HG03460 (cell line): Measurements from ENCODE around the gene OR2C3.
"Not testable (repeated sequence)": the region's sequence is repeated elsewhere in the genome, so short reads cannot be mapped to it uniquely, and the experiment has no call there.

Source experiments
- ATAC-seq: cut with Tn5 transposase; IDR thresholded peaks from one replicate; pipeline ENCODE4 v1.9.1; 2021; ENCODE audit not compliant: unreplicated experiment

The OR2C3 gene

DNA sequence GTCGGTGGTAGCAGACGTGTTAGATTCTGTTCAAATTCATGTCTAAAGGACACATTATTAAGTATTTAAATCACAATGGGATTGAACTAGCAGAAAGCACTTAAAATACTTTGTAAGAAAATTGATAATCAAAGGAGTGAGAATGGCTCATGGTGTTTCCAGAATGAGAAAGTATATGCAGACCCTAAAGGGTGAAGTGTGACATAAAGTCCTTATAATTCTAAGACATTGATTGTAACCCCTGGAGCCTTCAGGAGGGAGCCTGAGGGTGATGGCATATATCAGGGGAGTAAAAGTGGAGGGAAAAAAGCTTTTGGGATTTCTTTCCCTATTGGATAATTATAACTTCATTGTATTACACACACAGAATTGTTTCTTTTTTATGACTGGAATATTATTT, at the start of gene OR2C3:
OR2C3 (minus strand) TSS at position 101 of the 400 bp plus-strand sequence. CDS start 3,929 bp downstream, outside the sequence.
- ATAC-seq = no peak

DNA sequence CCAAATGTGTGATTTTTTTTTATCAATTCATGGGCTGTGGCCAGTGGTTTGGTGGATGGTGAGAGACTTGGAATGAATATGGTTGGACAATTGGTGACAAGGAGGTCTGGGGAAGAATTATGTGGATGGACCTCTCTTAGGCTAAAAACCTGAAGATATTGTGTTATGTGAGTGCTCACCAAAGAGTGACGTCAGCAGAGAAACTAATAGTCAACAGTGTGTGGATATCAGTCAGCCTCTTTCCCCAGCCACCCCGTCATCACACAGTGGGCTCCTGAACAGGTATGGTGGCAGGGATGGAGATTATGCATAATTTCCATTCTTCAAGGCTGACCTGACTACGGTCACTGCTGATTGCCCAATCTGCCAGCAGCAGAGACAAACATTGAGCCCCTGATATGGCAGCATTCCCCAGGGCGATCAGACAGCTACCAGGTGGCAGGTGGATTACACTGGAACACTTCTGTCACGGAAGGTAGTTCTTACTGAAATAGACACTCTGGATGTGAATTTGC, 42.8 kb upstream of the OR2C3 start:
- ATAC-seq = no peak

- ATAC-seq = no peak
These were observed 40.3 kb upstream of the OR2C3 start for GRCh38 chr1:247576514-247576913.

- ATAC-seq = no peak
These were observed 38.4 kb upstream of the OR2C3 start for GRCh38 chr1:247574664-247575063.

DNA sequence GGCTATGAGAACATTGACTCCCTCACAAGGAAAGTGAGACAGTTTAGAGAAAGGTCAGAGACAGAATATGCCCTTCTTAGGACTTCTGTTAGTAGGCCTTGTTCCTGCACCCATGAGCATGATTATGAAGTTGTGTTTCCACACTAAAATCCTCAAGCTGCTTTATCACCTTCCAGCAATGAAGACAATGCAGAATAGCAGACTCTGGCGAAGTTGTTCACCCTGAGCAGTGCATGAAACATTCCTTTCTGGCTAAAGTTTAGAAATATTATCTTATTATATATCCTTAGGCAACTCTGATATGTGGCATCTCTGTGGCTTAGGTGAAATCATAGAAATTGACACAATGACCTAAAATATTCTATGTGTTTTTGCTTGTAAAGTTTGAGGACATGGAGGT, 38.0 kb upstream of the OR2C3 start:
- ATAC-seq = no peak

DNA sequence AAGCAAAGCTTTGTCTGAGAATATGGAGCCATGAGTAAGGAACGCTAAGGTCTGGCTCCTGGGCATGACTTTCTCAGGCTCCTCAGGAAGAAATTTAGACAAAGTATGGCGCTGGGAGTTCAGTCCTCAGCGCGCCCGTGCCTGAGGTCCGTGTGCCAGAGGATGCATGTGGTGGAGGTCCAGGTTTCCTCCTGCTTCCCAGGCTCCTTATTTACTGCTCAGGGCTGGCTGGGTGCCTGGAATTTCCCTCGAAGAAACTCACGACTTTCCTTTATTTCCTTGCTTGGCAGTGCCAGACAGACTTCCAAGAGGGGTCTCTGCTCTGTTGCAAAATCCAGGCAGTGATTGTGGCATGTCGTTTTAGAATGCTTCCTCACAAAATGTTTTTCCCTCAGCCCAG, 26.0 kb upstream of the OR2C3 start:
- ATAC-seq = no peak

DNA sequence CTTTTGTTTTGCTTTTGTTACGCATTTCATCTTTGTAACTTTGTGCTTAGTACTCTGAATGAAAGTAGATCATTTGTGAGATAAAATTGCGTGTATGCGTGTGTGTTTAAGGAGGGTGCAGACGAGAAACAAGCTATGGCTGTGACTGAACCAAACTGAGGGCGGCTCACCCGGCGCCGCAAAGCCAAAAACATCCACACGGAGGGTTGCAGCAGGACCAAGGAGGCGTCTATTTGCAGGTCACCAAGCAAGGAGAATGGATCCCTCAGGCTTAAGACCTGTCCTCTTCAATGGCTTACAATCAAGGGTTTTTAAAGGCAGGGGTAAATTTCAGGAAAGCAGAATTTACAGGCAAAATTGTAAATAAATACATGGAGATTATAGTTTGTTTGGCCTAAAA, 25.5 kb upstream of the OR2C3 start:
- no peak for ATAC-seq

GRCh38 chr1:247557926-247558674, 21.9 kb upstream of the OR2C3 start:
- ATAC-seq = no peak

- no peak for ATAC-seq
These were observed 16.0 kb upstream of the OR2C3 start for GRCh38 chr1:247552231-247552630.

GRCh38 chr1:247551721-247552120, 15.5 kb upstream of the OR2C3 start:
- no peak for ATAC-seq

DNA sequence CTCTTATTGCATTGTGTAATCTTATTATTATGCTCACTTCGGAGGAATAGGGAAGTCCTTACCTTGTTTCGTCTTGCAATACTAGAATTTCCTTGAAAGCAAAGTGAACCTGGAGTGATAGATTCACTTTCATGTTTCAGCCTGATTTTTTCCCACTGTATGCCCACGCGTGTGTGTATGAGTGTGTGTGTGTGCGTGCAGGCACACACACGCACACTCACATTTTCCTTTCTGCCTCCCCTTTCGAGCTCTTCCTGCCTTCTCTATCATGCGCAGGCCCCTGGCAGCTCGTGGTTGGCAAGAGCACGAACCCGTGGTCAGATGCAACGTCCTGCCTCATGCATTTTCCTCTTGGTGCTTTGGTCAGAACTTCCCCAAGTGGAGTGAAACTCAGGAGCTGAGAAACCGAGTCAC, 12.5 kb upstream of the OR2C3 start, which contains the start of gene GCSAML:
GCSAML (plus strand) TSS at position 366 of the 414 bp plus-strand sequence. CDS start 58 bp downstream, outside the sequence.
- no peak for ATAC-seq

DNA sequence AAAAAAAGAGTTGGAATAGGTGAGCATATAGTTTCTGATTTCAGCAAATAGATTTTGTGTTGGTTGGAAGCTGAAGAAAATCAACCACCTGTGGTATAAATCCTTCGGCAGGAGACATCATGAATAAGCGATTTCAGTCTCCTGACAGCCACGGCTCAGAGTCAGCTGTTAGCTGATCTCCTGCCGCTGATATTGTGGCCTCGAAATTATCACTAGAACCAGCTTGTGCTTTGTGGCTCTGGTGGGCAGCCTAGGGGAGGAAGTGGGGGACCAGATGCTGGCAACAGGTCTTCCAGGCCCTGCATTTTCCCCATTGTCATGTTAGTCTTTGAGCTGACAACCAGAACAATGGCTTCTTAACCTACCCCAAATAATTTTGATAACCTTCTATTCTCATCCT, 11.9 kb upstream of the OR2C3 start:
- no peak for ATAC-seq

- ATAC-seq = no peak
These were observed 6.6 kb upstream of the OR2C3 start for GRCh38 chr1:247542811-247543210.

GRCh38 chr1:247540581-247540980, 4.3 kb upstream of the OR2C3 start:
- no peak for ATAC-seq

- ATAC-seq = no peak
These were observed 3.0 kb upstream of the OR2C3 start for GRCh38 chr1:247539215-247539614.

DNA sequence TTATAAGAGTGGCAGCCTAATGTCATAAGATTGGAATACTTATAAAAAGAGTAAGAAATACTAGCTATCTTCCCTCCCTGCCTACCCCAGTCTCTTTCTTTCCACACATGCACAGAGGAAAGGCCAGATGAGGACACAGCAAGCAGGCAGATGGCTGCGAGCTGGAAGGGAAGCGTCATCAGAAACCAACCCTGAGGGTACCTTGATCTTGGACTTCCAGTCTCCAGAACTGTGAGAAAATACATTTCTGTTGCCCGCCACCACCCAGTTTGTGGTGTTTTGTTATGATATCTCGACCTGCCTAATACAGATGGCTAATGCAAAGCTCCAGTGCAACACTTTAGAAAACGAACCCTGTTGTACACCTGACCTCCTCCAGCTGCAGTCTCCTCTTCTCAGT, 2.3 kb upstream of the OR2C3 start:
- no peak for ATAC-seq

GRCh38 chr1:247535402-247535801, 838 bp downstream of the OR2C3 start:
- no peak for ATAC-seq

DNA sequence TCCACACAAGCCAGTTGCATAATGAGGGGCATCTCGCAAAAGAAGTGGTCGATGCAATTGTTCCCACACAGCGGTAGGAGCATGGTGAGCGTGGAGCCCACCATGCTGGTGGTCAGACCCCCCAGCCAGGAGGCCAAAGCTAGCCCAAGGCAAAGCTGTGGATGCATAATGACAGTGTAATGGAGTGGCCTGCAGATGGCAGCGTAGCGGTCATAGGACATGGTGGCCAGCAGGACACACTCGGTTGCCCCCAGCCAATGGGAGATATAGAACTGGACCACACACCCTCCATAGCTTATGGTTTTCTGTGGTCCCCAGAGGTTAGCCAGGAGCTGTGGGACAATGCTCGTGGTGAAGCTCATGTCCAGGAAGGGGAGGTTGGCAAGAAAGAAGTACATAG, 4.3 kb downstream of the OR2C3 start:
- ATAC-seq = no peak

- ATAC-seq = no peak
These were observed 5.5 kb downstream of the OR2C3 start for GRCh38 chr1:247530785-247531184.

DNA sequence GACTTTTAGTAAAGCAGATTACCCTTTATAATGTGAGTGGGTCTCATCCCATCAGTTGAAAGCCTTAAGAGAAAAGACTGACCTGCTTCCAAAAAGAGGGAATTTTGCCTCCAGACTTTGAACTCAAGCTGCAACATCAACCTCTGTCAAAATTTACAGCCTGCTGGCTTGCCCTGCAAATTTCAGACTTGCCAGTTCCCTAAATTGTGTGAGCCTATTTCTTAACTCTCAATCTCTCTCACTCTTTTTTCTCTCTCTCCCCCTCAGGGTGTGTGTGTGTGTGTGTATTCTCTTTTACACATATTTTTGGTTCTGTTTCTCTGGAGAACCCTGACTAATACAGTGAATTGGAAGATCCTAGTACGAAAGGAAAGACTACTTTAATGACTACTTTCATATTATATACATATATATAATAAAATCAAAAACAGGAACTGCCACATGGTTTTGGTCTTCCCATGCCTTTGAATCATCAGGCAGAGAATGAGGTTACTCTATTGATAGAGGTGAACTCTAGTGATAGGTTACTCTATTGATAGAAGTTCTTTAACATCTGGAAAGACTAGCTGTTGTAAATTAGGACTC, 6.4 kb downstream of the OR2C3 start:
- no peak for ATAC-seq

DNA sequence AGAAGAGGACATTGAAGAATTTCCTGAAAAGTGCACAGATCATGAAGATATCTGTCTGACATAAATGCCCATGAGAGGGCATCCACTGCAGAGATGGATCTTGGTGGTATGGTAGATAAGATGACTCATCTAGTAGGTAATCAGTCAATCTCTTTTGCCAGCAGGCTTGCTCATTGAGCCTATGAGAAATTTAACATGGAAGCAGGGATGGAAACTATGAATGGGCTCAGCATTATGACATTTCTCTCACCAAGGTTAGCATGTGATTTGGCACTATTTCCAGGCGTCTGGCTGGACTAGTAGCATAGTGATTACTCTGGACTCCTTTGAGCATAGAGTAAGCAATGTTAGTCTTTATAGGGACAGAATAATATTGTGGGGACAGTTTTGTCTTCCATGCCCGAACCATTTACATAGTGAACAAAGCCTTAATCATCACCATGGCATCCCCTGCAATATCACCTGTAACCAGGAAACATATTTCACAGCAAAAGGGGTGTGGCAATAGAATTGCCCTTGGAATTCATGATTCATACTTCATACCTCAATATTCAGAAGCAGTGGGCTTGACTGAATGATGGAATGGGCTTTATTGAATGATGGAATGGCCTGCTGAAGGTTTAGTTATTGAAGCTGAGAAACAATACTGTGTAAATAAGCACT, 7.3 kb downstream of the OR2C3 start:
- no peak for ATAC-seq

DNA sequence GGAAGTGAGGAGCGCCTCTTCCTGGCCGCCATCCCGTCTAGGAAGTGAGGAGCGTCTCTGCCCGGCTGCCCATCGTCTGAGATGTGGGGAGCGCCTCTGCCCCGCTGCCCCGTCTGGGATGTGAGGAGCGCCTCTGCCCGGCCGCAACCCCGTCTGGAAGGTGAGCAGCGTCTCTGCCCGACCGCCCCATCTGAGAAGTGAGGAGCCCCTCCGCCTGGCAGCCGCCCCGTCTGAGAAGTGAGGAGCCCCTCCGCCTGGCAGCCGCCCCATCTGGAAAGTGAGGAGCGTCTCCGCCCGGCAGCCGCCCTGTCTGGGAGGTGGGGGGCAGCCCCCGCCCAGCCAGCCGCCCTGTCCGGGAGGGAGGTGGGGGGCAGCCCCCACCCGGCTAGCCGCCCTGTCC, 14.4 kb downstream of the OR2C3 start:
- not testable (repeated sequence) for ATAC-seq
